Ovary (tissue), 3 donors: ENCODE data around the gene ENPP3.

Experiments used
- CTCF ChIP-seq, 3 donors: fragments of 450-650 bp in 2 of 3; fragments of 200-600 bp in 1 of 3; IDR thresholded peaks; one replicate each; pipeline versions ENCODE4 v1.5.1 to v1.8.0; 2016 to 2022; ENCODE audit warnings: antibody characterized with exemption in 3 of 3, mild to moderate bottlenecking in 1 of 3
- POLR2A ChIP-seq: fragments of 450-650 bp; IDR thresholded peaks from one replicate; pipeline ENCODE4 v1.6.1; 2017; ENCODE audit warnings: antibody characterized with exemption, mild to moderate bottlenecking, moderate library complexity
- donor health status: DM: no; HTN: no; CAD: no.

- TF ChIP-seq CTCF (IDR thresholded peaks at IDR 0.05) (no peak), POLR2A (no peak)
These were observed 90.8 kb downstream of the ENPP3 start for GRCh38 chr6:131727868-131728267.
